Measurements from ENCODE around the gene STRBP.

DNA sequence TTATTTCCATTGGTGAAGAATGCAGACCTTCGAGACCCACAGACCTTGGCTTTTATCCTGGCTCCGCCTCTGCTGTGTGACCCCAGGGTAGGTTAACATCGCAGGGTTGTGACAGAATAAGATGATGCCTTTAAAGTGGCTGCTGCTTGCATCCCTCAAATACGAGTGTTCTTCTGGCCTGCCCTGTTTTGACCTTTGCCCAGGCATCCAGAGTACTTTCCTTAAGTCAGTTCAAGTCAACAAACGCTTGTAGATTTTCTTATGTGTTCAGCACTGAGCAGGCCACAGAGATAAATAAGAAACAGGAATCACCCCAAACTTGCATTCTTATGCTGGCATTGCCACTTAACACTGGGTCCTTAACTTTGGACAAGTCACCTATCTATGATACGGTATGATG, 184.7 kb downstream of the STRBP start:
- TF ChIP-seq ZFX (IDR thresholded peaks at IDR 0.05) (no peak), CTCF (conservative IDR thresholded peaks at IDR 0.05) (no peak)
